Islet precursor cell (in vitro differentiated cells): ENCODE results near the gene VPS8.
"Not testable (repeated sequence)": the region's sequence is repeated elsewhere in the genome, so short reads cannot be mapped to it uniquely, and the experiment has no call there.

Experiments
- DNase-seq: peaks from one replicate; pipeline ENCODE4 v3.0.0-alpha.2; 2018

The VPS8 gene

GRCh38 chr3:184874709-184875644, 63.0 kb downstream of the VPS8 start:
- DNase-seq, result peak; percentile 50

GRCh38 chr3:184880276-184881019, 68.5 kb downstream of the VPS8 start:
- no peak for DNase-seq

DNA sequence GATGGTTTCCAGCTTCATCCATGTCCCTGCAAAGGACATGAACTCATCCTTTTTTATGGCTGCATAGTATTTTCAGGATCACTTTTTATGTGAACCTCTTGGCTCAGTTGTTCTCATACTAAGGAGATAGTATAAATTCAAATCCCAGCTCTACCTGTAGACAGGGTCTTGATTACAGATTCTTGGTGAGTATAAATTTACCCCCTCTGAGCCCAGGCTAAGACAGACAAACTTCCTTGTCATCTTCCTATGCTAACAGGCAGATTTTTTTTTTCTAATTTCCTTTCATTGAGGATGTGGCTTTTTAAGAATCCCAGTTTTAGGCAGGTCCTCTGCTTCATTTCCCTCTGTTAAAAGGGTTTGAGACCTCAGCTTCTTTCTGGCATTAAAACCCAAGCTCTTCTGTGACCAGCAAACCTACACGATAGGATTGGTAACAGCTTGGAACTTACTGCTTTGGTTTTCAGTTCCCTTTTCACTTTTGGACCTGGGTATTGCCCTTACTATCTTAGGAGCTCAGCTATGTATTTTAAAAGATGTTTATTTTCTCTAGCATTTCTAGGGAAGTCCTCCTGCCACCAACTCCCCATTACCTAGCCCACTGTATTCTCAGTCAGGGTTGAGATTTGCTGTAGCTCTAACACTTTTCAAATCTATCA, 72.5 kb downstream of the VPS8 start:
- DNase-seq, result no peak

GRCh38 chr3:184885112-184885511, 73.1 kb downstream of the VPS8 start:
- no peak for DNase-seq

- DNase-seq, result no peak
Measured at GRCh38 chr3:184887574-184887973, 75.6 kb downstream of the VPS8 start.

DNA sequence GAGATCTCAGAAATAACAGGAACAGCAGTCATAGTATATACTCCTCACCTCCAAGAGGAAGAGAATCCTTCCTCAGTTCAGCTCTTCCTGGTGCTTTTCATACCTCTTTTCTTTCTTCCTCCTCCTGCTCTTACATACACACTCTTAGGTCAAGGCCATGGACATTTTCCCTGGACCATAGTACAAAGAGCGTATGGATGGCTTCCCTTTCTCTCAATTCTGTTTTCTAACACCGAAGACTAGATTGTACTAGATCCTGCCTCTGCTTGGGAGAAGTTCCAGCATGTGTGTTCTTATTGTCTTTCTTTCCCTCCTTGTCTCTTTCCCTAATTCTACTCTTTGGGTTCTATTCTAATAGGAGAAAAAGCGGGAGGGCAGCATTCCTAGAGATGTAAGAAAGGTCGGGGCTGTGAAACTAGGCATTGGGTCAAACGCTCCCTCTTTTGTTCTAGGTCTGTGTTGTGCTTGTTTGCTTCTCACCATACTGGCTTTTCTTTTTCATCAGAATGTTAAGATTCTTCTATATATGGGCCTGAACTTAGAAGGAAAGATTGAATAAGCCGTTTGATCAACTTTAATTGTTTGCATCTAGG, 77.4 kb downstream of the VPS8 start:
- DNase-seq, result no peak

GRCh38 chr3:184894051-184894450, 82.1 kb downstream of the VPS8 start:
- DNase-seq, result no peak

GRCh38 chr3:184895350-184895749, 83.4 kb downstream of the VPS8 start:
- no peak for DNase-seq

DNA sequence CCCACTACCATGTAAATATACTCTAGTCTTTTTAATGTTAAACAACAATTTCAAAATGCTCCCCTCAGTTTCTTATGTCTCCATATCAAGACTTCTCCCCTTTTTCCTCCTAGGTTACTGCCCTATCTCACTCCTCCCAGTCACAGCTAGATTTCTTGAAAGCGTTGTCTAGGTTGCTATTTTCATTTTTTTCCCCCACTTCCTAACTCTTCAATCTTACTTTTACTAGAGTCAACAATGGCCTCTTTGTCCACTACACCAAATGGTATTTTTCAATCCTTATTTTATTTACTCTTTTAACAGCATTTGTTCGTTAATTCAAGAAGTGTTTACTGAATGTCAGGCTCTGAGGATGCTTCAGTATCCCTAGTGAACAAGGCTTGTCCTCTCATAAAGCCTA, 84.4 kb downstream of the VPS8 start:
- no peak for DNase-seq

GRCh38 chr3:184899953-184900595, 88.1 kb downstream of the VPS8 start:
- DNase-seq, result no peak

DNA sequence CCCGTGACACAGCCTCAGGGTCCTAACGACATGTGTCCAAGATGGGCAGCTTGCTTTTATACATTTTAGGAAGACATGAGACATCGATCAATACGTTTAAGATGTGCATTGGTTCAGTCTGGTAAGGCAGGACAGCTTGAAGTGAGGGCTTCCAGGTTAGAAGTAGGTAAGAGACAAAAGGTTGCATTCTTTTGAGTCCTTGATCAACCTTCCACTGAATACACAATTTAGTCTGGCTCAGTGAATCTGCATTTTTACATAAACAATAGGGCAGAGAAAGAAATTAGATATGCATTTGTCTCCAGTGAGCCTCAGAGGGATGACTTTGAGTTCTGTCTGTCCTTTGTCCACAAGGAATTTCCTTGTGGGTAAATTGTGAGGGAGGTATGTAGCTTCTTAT, 95.1 kb downstream of the VPS8 start:
- DNase-seq, result not testable (repeated sequence)

DNA sequence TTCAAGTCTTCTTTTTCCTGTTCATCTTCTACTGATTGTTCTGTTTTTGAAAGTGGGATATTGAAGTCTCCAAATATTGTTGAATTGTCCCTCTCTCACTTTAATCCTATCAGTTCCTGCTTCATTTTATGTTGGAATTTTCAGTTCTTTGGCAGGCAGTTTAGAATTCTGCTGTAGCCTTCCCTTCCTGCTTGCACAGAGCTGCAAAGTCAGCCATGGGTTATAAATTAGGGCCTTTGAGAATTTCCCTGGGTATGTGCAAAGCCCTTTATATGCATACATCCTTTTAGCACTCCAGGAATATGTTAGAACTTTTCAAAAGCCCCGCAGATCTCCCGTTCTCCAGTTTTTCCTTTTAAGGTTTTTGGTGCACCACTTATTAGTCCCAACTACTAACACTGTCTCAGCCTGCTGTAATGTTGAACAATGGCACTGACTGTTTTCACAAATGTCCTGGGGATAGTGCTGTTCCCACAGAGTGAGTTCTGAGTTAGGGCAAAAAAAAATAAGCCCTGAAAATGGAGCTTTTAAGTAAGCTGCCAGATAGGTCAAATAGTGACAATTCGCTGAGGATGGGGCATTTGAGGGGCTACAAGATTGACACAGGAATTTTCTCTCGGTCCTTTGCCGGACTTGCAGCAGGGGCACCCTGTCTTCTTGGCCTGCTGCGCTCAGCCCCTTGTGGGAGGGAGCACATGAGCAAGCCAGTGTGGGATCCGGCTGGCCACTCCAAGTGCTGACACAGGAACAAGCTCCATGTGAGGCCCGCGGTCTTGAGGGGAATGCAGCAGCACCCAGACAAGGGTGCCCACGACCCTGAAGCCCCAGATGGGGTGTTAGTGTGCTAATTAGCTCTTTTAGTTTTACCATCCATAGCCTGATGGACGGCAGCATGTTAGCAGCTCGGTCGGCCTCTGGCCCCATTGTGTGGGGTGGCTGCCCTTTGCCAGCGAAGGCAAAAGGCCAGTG, 96.0 kb downstream of the VPS8 start:
- DNase-seq, result peak; percentile 79

- peak; percentile 53 for DNase-seq
Measured at GRCh38 chr3:184908859-184909258, 96.9 kb downstream of the VPS8 start.

DNA sequence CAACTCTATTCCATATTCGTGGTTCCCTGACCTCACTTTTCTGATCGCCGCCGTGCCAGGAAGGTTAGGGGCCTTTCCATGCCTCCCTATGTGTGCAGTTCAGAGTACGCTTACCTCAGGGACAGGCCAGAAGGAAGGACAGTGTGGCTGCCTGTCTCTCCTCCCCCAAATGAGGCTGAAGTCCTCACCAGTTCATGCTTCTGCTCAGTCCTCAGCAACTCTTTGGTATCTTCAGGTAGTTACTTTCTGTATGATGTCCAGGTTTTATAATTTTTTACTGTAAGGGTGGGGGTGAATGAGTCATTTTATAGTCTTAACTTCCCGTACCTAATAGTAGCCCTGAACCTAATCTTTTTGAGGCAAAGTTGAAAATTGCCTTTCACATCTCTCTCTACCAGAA, 98.7 kb downstream of the VPS8 start:
- no peak for DNase-seq

DNA sequence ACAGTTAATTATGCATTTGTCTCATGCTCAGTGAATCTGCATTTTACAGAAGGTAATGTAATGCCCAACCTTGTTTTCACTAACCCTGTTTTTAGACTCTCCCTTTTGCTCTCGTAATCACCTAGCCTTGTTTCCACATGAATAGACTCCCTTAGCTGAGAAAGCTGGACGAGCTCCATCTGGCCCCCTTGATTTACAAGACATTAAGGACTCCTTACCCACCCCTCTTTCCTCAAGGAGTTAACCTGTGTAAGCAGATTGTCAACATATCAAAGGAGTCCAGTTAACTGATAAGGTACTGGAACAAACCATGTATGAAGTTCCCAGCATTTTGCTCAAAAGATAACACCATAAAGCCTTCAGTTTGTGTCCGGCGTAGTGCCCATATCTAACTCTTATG, 99.6 kb downstream of the VPS8 start:
- DNase-seq, result no peak

- no peak for DNase-seq
Measured at GRCh38 chr3:184912163-184912562, 100.2 kb downstream of the VPS8 start.

DNA sequence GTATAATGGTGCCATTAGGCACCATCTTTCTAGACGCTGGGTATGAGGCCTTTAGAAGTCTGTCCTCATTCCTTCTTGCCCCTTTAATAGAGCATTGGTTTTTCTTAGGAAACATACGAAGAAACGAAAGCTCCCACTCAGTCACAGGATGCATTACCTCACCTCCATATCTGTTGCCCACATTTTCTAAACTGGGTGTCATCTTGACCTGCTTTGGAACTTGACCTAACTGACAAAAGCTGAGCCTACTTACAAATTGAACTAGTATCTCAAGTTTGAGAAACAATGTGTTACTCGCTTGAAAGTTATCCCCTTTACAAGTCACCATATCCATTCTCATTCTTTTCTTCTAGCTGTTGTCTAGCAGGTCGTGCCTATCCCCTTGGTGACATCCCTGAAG, 102.7 kb downstream of the VPS8 start:
- no peak for DNase-seq

DNA sequence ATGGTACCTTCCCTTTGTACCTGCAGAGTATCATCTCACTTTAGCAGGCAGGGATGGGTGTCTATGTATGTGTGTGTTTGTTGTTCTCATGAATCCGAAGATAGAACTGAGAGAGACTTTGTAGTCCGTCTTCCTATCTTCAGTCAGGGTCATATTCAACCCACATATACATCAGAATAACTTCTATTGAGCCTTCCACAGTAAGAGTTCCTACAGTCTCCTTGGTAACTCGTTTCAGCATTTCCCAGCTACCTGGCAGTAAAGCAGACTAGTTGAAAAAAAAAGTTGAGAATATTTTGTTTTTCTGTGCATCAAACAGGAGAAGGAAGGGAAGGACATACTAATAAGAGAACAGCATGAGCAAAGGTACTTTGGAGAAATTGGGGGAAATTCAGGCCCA, 106.8 kb downstream of the VPS8 start:
- no peak for DNase-seq

DNA sequence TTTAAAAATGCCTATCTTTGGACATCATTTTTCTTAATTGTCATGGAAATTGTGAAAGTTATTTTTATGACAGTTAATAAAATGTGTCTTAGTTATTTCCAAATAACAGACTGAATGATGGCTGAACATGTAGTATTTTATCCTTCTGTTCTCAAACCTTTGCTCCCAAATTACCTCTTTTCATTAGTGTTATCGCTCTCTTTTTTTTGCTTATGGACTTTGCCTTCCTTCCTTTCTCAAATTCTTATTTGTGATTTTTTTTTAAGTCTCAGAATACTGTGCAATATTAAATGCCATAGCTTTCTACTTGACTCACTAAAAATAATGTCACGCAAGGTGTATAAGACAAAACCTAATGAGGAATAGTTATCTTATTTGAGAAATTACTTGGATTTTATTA, 107.7 kb downstream of the VPS8 start:
- DNase-seq, result no peak

DNA sequence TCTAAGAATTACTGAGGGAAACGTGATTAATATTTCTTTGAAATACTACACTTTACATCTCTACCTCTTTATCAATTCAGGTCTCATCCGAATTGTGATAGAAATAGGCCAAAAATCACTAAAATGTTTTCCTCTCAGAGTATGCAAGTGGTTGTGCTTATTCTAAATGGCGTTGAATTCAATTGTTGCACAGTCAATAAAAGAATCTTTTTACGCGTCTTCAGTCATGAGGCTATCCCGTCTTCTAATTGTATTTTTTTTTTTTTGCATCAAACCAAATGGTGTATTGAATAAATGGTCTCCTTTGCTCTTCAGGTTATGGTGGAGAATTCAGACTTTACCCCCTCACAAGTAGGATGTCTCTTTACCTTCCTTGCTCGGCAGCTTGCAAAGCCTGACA, 112.6 kb downstream of the VPS8 start:
- DNase-seq, result no peak

GRCh38 chr3:184927796-184928315, 115.9 kb downstream of the VPS8 start:
- no peak for DNase-seq
